Measurements from ENCODE around the gene KATNB1. TPM values are rescaled to one million over a fixed set of nuclear protein-coding genes. Genes with fewer than 3 reads are reported as not detected.

The KATNB1 gene
- total RNA-seq, 2 experiments from 2014 or later = 37.4 to 43.5 TPM

DNA sequence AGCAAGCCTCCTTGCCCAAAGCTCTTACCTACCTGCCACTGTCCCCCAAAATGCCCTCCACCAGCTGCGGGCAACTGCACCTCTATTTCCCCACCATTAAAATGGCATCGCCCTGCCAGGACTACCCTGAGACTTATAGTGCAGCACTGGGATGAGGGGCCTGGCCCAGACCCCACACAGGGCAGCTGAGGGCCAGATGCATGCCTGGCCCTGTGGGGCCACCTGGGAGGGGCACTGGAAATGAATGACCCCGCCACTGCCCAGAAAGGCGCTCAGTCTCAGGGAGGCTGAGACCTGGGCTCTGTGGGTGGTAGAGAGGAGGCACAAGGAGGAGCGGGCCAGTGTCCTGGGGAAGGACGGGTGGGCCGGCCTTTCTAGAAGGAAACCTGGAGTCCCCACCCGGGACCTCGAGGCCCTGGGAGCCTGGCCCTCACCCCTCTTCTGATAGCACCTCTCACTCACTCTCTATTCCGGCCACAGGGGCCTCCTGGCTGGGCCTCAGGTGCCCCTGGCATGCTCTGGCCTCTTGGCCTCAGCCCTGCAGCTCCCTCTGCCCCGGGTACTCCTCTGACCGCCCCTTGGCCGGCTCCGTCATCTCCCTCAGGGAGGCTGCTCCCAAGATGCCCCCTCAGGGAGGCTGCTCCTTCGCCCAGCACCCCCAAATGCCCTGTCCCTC lies 26.9 kb downstream of the KATNB1 start:
- BruUV-seq (replicated peaks) = no TSS peak
- intact Hi-C loops (cut with micrococcal nuclease; ENCODE audit: unreplicated experiment) = no loop called here
- DNase-seq (ENCODE audit: low spot score) = no peak
- Histone ChIP-seq H3K4me1 (ENCODE audit: insufficient read depth, low read length, poor library complexity, severe bottlenecking) (no peaks in the 10 kb centered on the region), H3K79me2 (ENCODE audit: insufficient read depth, low read depth, low read length) (no peaks in the 10 kb centered on the region), H2AFZ (ENCODE audit: low read length) (no peak overlapping the region), H3K4me3 (ENCODE audit: low read depth, low read length, poor library complexity, severe bottlenecking) (no peak overlapping the region), H3K4me2 (ENCODE audit: low read length) (no peak overlapping the region), H3K9me3 (ENCODE audit: low read length) (no peaks in the 10 kb centered on the region), H3K9me2 (ENCODE audit: insufficient read depth, low read length) (no peaks in the 10 kb centered on the region), H3K36me3 (ENCODE audit: insufficient read depth, low read length) (no peaks in the 10 kb centered on the region), H4K20me1 (ENCODE audit: insufficient read depth, low read length) (no peaks in the 10 kb centered on the region), H3K27ac (ENCODE audit: low read depth, low read length, poor library complexity, severe bottlenecking) (no peak overlapping the region)
- no peak for TF ChIP-seq EZH2phosphoT487 (IDR thresholded peaks at IDR 0.05; ENCODE audit: borderline replicate concordance, low read depth, low read length)
- TF ChIP-seq, protein P1, sequence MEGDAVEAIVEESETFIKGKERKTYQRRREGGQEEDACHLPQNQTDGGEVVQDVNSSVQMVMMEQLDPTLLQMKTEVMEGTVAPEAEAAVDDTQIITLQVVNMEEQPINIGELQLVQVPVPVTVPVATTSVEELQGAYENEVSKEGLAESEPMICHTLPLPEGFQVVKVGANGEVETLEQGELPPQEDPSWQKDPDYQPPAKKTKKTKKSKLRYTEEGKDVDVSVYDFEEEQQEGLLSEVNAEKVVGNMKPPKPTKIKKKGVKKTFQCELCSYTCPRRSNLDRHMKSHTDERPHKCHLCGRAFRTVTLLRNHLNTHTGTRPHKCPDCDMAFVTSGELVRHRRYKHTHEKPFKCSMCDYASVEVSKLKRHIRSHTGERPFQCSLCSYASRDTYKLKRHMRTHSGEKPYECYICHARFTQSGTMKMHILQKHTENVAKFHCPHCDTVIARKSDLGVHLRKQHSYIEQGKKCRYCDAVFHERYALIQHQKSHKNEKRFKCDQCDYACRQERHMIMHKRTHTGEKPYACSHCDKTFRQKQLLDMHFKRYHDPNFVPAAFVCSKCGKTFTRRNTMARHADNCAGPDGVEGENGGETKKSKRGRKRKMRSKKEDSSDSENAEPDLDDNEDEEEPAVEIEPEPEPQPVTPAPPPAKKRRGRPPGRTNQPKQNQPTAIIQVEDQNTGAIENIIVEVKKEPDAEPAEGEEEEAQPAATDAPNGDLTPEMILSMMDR (conservative IDR thresholded peaks at IDR 0.05; ENCODE audit: low read length) = no peak
- CTCF ChIA-PET (ENCODE audit: unreplicated experiment) = no interaction called here
- POLR2A ChIA-PET = no interaction called here

DNA sequence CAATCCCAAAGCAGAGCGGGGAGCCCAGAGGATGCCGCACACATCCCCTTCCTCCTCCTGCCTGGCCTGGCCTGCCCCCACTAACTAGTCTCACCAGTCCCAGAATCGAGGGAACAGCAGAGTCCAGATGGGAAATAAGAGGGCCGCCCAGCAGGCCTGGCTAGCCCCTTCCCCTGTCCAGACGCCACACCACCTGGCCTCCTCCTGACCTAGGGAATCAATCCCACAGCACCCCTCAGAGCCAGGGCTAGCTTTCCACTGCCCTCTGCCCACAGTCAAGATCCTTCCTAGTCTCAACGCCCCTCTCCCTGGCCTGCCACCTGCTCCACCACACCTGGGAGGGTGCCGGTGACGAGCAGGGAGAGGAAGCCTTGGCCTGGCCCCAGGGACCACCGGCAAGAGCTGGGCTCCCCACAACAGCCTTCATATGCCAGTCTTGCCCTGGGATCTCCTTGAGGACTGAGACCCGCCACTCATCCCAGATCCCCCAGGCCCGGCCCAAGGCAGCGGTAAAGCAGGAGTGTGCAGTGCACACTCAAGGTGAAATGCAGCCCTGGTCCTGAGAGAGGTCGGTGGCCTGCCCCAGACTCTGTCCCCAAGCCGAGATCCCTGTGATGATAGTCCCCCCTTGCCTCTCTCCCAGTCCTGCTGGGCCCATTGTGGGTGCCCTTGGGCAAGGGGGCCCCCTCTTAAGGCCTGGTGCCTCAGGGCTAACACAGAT lies 27.9 kb downstream of the KATNB1 start:
- TF ChIP-seq, protein P1 (conservative IDR thresholded peaks at IDR 0.05; ENCODE audit: low read length) = no peak
- no peak for TF ChIP-seq EZH2phosphoT487 (IDR thresholded peaks at IDR 0.05; ENCODE audit: borderline replicate concordance, low read depth, low read length)
- CTCF ChIA-PET (ENCODE audit: unreplicated experiment) = no interaction called here
- BruUV-seq (replicated peaks) = no TSS peak
- no peaks in the 10 kb centered on the region for H3K4me1 ChIP-seq (ENCODE audit: insufficient read depth, low read length, poor library complexity, severe bottlenecking)
- H2AFZ ChIP-seq (ENCODE audit: low read length) = no peak overlapping the region
- no peaks in the 10 kb centered on the region for H3K79me2 ChIP-seq (ENCODE audit: insufficient read depth, low read depth, low read length)
- no peak overlapping the region for H3K27ac ChIP-seq (ENCODE audit: low read depth, low read length, poor library complexity, severe bottlenecking)
- H3K4me2 ChIP-seq (ENCODE audit: low read length) = no peak overlapping the region
- H3K9me2 ChIP-seq (ENCODE audit: insufficient read depth, low read length) = no peaks in the 10 kb centered on the region
- no peak overlapping the region for H3K4me3 ChIP-seq (ENCODE audit: low read depth, low read length, poor library complexity, severe bottlenecking)
- intact Hi-C loops (cut with micrococcal nuclease; ENCODE audit: unreplicated experiment) = no loop called here
- no peak for DNase-seq (ENCODE audit: low spot score)
- H3K36me3 ChIP-seq (ENCODE audit: insufficient read depth, low read length) = no peaks in the 10 kb centered on the region
- no peaks in the 10 kb centered on the region for H3K9me3 ChIP-seq (ENCODE audit: low read length)
- POLR2A ChIA-PET = no interaction called here
- no peaks in the 10 kb centered on the region for H4K20me1 ChIP-seq (ENCODE audit: insufficient read depth, low read length)

DNA sequence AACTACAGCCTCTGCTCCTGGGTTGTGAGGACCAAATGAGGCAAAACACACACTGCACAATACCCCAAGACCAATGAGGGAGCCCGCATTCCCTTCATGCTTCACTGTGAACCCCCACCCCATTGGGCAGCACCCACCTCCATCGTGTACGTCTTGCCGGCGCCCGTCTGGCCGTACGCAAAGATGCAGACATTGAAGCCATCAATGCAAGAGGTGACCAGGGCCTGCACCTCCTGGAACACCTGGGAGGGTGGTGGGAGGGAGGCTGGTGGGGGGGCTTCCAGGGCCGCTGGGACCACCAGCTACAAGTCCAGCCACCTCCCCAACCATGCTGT lies 28.4 kb downstream of the KATNB1 start:
- BruUV-seq (replicated peaks) = no TSS peak
- H2AFZ ChIP-seq (ENCODE audit: low read length) = no peak overlapping the region
- ChIA-PET CTCF (ENCODE audit: unreplicated experiment) (no interaction called here), POLR2A (no interaction called here)
- no peaks in the 10 kb centered on the region for H3K4me1 ChIP-seq (ENCODE audit: insufficient read depth, low read length, poor library complexity, severe bottlenecking)
- no peak overlapping the region for H3K4me2 ChIP-seq (ENCODE audit: low read length)
- no peak overlapping the region for H3K27ac ChIP-seq (ENCODE audit: low read depth, low read length, poor library complexity, severe bottlenecking)
- no peaks in the 10 kb centered on the region for H3K9me3 ChIP-seq (ENCODE audit: low read length)
- no peak overlapping the region for H3K4me3 ChIP-seq (ENCODE audit: low read depth, low read length, poor library complexity, severe bottlenecking)
- intact Hi-C loops (cut with micrococcal nuclease; ENCODE audit: unreplicated experiment) = no loop called here
- H4K20me1 ChIP-seq (ENCODE audit: insufficient read depth, low read length) = no peaks in the 10 kb centered on the region
- H3K79me2 ChIP-seq (ENCODE audit: insufficient read depth, low read depth, low read length) = no peaks in the 10 kb centered on the region
- DNase-seq (ENCODE audit: low spot score) = no peak
- H3K9me2 ChIP-seq (ENCODE audit: insufficient read depth, low read length) = no peaks in the 10 kb centered on the region
- H3K36me3 ChIP-seq (ENCODE audit: insufficient read depth, low read length) = no peaks in the 10 kb centered on the region
- TF ChIP-seq, protein P1 (conservative IDR thresholded peaks at IDR 0.05; ENCODE audit: low read length) = no peak
- no peak for TF ChIP-seq EZH2phosphoT487 (IDR thresholded peaks at IDR 0.05; ENCODE audit: borderline replicate concordance, low read depth, low read length)

Measured in OCI-LY7 (cell line).